Left cardiac atrium (tissue), 4 donors: ENCODE measurements around the gene TSPAN4. TPM values are rescaled to one million over a fixed set of nuclear protein-coding genes. Genes with fewer than 3 reads are reported as not detected.

Experiments
- ATAC-seq, 2 donors: fragments of 200-7000 bp; cut with Tn5 transposase; one replicate each; pipeline ENCODE4 v1.9.1; 2020; ENCODE audit warnings: mild to moderate bottlenecking in 2 of 2, moderate library complexity in 2 of 2
- DNase-seq: peaks from one replicate; pipeline ENCODE4 v3.0.0-alpha.2; 2020
- intact Hi-C, 2 donors: fragments of 100-400 bp; cut with DNase I; formaldehyde crosslinking; loops; one replicate each; pipeline versions ENCODE4 v1.14.1 to v1.15.1; 2022 to 2023
- total RNA-seq, 2 donors: library from RNA; stranded (reverse); fragmentation: NEBNext Ultra II Directional; extraction: Animal tissue kit (Norgen Biotek cat#: 25700); gene quantifications; one replicate each; pipeline ENCODE4 v1.2.1, GENCODE V29; 2021
- donor health status: DM: no; HTN: yes; CAD: no.
- donor health status: DM: no; HTN: yes; CAD: no; lungs with severe emphysema.
- donor health status: DM: yes; HTN: yes; CAD: no.
- donor health status: Dilated cardiomyopathy.

TSPAN4 gene
- total RNA-seq, 2 donors from 2014 or later, result 46.1 to 63.5 TPM

GRCh38 chr11:844693-845644 is 2.3 kb downstream of the TSPAN4 start:
- intact Hi-C loops, result loop anchor here in 1 of 2 donors (5.0 kb wide), 1 partner anchor 207 kb away; no protein-coding TSS in a partner anchor
- DNase-seq (peak; percentile 92), ATAC-seq (peak; percentile 50 to 56)

- no peak for DNase-seq
- ATAC-seq, result no peak
- intact Hi-C loops, result loop anchor here in 1 of 2 donors (5.0 kb wide), 1 partner anchor 206 kb away; no protein-coding TSS in a partner anchor
These were observed 3.3 kb downstream of the TSPAN4 start for GRCh38 chr11:845872-846495.

- ATAC-seq, result no peak
- no peak for DNase-seq
- intact Hi-C loops, result loop anchor here in 1 of 2 donors (5.0 kb wide), 1 partner anchor 206 kb away; no protein-coding TSS in a partner anchor
These were observed 3.9 kb downstream of the TSPAN4 start for GRCh38 chr11:846496-847098.

- ATAC-seq (no peak), DNase-seq (no peak)
- intact Hi-C loops, result loop anchor here in 1 of 2 donors (5.0 kb wide), 1 partner anchor 204 kb away; no protein-coding TSS in a partner anchor
These were observed 5.2 kb downstream of the TSPAN4 start for GRCh38 chr11:847876-848275.

- intact Hi-C loops, result loop anchor here in 1 of 2 donors (5.0 kb wide), 1 partner anchor 204 kb away; no protein-coding TSS in a partner anchor
- DNase-seq (peak; percentile 67), ATAC-seq (peak in 1 of 2 donors; percentile 11)
These were observed 5.8 kb downstream of the TSPAN4 start for GRCh38 chr11:848380-848931.

- intact Hi-C loops, result loop anchor here in 1 of 2 donors (5.0 kb wide), 1 partner anchor 203 kb away; no protein-coding TSS in a partner anchor
- ATAC-seq (peak in 1 of 2 donors; percentile 2), DNase-seq (no peak)
These were observed 6.6 kb downstream of the TSPAN4 start for GRCh38 chr11:849104-849824.

- DNase-seq, result no peak
- ATAC-seq, result no peak
- intact Hi-C loops, result loop anchor here (5.0 to 10.0 kb wide), 2 partner anchors 195 to 202 kb away; no protein-coding TSS in a partner anchor
These were observed 7.5 kb downstream of the TSPAN4 start for GRCh38 chr11:849951-850774.

GRCh38 chr11:850775-851763 is 8.4 kb downstream of the TSPAN4 start:
- ATAC-seq (no peak), DNase-seq (no peak)
- intact Hi-C loops, result loop anchor here in 1 of 2 donors (10.0 kb wide), 1 partner anchor 194 kb away; no protein-coding TSS in a partner anchor

- intact Hi-C loops, result loop anchor here in 1 of 2 donors (10.0 kb wide), 1 partner anchor 192 kb away; no protein-coding TSS in a partner anchor
- DNase-seq, result no peak
- ATAC-seq, result no peak
These were observed 10.1 kb downstream of the TSPAN4 start for GRCh38 chr11:852762-853161.

GRCh38 chr11:853682-854448 is 11.2 kb downstream of the TSPAN4 start:
- ATAC-seq (no peak), DNase-seq (no peak)
- intact Hi-C loops, result loop anchor here in 1 of 2 donors (10.0 kb wide), 1 partner anchor 191 kb away; no protein-coding TSS in a partner anchor

GRCh38 chr11:854601-855329 is 12.1 kb downstream of the TSPAN4 start:
- no peak for DNase-seq
- intact Hi-C loops, result loop anchor here in 1 of 2 donors (10.0 kb wide), 1 partner anchor 190 kb away; no protein-coding TSS in a partner anchor
- ATAC-seq, result no peak

GRCh38 chr11:855330-855674 is 12.7 kb downstream of the TSPAN4 start:
- ATAC-seq (no peak), DNase-seq (no peak)
- intact Hi-C loops, result loop anchor here in 1 of 2 donors (10.0 kb wide), 1 partner anchor 189 kb away; no protein-coding TSS in a partner anchor

GRCh38 chr11:855796-856195 is 13.1 kb downstream of the TSPAN4 start:
- DNase-seq (no peak), ATAC-seq (no peak)
- intact Hi-C loops, result loop anchor here in 1 of 2 donors (10.0 kb wide), 1 partner anchor 189 kb away; no protein-coding TSS in a partner anchor

GRCh38 chr11:856397-856796 is 13.7 kb downstream of the TSPAN4 start:
- intact Hi-C loops, result loop anchor here in 1 of 2 donors (10.0 kb wide), 1 partner anchor 188 kb away; no protein-coding TSS in a partner anchor
- no peak for ATAC-seq

More at GRCh38 chr11:856397-856796, 13.7 kb downstream of the TSPAN4 start:
- no peak for DNase-seq
